ENCODE data around the gene WDR48.

The WDR48 gene

DNA sequence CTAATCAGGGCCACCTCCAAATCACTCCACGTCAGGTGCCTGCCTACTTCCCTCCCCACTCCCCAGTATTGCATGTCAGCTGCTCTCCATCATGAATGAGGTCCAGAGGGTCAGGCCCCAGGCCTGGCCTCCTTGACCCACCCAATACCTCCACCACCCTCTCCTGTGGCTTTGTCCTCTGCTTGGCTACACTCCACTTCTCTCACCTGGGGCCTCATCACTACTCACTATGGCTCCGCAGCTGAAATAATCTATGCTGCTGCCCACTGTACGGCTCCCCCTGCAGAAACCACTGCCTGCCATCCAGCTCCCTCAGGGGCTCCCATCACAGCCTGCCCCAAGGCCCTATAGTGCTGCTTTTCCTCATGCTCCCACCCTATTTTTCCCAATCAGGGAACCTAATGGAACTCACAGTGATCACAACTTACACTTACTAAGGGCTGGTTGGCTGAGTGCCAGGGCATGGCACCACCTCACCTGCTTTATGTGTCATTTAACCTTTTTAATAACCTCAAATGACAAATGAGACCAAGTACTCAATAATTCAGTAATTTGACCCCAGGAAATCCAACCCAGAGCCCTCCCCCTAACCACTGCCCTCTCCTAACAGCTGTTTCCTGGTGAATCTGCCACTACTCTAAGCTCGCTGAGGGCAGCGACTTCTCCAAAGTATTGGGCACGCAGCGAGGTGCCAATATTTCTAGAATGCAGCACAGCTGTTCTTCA, 53.3 kb downstream of the WDR48 start:
- no peak for TF ChIP-seq CTCF (IDR thresholded peaks at IDR 0.05; ENCODE audit: borderline replicate concordance, insufficient read depth, low read depth, low read length)
- H3K4me3 ChIP-seq (ENCODE audit: low read depth, low read length): no peak overlapping the region

DNA sequence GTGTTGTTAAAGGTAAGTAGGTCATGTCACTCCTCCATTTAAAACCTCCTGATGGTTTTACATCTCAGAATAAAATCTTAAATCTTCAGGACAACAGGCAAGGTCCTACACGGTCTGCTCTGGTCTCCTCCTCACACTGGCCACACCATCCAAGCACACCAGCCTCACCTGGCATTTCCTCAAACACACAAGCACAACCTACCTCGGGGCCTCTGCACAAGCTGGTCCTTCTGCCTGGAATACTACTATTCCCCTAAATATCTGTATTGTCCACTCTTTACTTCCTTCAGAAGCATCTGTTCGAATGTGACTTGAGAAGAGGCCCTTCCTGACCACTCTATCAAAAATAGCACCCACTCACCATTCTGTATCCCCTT, 53.9 kb downstream of the WDR48 start:
- no peak overlapping the region for H3K4me3 ChIP-seq (ENCODE audit: low read depth, low read length)
- no peak for TF ChIP-seq CTCF (IDR thresholded peaks at IDR 0.05; ENCODE audit: borderline replicate concordance, insufficient read depth, low read depth, low read length)

DNA sequence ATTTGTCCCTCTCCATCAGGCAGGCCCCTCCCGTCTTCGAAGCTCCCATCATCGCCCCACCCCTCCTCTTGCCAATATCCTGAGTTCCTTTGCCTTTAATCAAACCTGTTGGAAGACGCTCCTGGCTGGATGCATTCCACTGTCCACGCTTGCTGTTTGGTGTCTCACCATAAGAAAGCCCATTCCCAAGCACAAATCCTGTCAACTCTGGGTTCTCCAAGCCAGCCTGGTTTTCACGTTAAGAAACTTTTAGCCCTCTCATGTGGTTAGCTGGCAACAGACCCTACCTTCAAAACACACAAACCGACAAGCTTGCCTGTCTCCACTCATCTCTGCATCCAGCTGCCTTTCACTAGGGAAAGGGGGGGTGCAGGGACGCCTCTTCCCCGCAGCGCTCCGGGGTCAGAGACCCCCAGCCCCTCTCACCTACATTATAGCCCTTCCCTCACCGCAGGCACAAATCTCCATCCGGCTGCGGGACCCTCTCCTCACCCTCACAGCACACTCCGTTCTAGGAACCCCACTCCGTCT, 54.5 kb downstream of the WDR48 start:
- no peak for TF ChIP-seq CTCF (IDR thresholded peaks at IDR 0.05; ENCODE audit: borderline replicate concordance, insufficient read depth, low read depth, low read length)

GRCh38 chr3:39106851-39107387, 55.1 kb downstream of the WDR48 start:
- no peak for TF ChIP-seq CTCF (IDR thresholded peaks at IDR 0.05; ENCODE audit: borderline replicate concordance, insufficient read depth, low read depth, low read length)
- peak overlapping the region; percentile 94 for H3K4me3 ChIP-seq (ENCODE audit: low read depth, low read length)

More for the DNA sequence above, 54.5 kb downstream of the WDR48 start:
- H3K4me3 ChIP-seq (ENCODE audit: low read depth, low read length): peak overlapping the region; percentile 94

DNA sequence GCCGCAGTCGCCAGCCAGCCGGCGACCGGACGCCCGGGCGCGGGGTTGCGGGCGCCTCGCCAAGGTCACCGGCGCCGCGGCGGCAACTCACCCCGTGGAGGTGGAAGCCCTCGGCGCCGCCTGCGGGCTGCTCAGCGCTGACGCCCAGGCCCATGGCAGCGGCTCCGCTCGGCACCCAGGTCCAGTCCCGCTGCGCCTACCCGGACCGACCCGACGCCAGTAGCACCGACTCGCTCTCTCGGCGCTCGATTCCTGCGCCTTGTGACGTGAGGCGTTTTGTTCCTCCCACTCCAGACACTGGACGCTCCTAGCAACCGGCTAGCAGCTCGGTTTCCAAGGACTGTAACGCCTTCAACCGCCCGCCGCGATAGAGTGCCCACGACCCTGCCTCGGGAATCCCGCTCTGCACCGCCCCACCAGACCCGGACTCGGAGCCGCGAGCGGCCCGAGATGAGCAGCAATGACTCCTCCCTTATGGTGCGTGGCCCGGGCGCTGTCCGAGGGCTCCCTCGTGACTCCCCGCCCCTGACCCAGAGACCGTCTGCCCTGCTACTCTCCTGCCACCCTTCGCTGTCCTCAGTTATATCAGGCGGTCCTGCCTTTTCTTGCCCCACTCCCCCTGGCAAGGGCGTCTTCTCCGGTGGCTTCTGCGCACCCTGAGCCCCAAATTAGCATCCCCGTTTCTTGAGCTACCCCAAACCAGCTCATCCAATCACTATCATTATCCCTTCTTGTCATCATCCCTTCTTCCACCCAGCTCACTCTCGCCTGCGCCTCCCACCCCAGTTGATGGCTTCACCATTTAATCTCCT, 55.8 kb downstream of the WDR48 start, which contains the start of the genes GORASP1 and TTC21A:
TSS of gene GORASP1 (minus strand) at position 240 of the 812 bp plus-strand sequence. CDS start at position 154, 86 bp downstream.
TSS of gene TTC21A (plus strand) at position 293 of the 812 bp plus-strand sequence. CDS start at position 451, 158 bp downstream.
- H3K4me3 ChIP-seq (ENCODE audit: low read depth, low read length): peak within 1 kb of the TSS; percentile 94
- no peak for TF ChIP-seq CTCF (IDR thresholded peaks at IDR 0.05; ENCODE audit: borderline replicate concordance, insufficient read depth, low read depth, low read length)

- peak overlapping the region; percentile 94 for H3K4me3 ChIP-seq (ENCODE audit: low read depth, low read length)
- TF ChIP-seq CTCF (IDR thresholded peaks at IDR 0.05; ENCODE audit: borderline replicate concordance, insufficient read depth, low read depth, low read length): no peak
These were observed 56.4 kb downstream of the WDR48 start for GRCh38 chr3:39108200-39108710.

Data from GM12875 (cell line).